Measurements from ENCODE around the gene PRG3. TPM values are rescaled to one million over a fixed set of nuclear protein-coding genes. Genes with fewer than 3 reads are reported as not detected.
A peak's percentile ranks its signal among the peaks of the same experiment; 100 is the strongest.

Gene PRG3
- total RNA-seq, 1 experiment from 2014 or later = not detected

- ChIA-PET POLR2A (no interaction called here), CTCF (no interaction called here)
- H3K27me3 ChIP-seq (ENCODE audit: control insufficient read depth, insufficient read depth, low read length) = no peaks in the 10 kb centered on the region; the same call in 1 of the 2 replicates
- H3K36me3 ChIP-seq (ENCODE audit: control insufficient read depth, insufficient read depth, low read length) = no peaks in the 10 kb centered on the region
- no peaks in the 10 kb centered on the region for H3K9me3 ChIP-seq (ENCODE audit: control insufficient read depth, insufficient read depth, low read depth, low read length)
- 0 out of 2 replicates have a peak, but pooled peaks have one; percentile 18 for ATAC-seq
- DNase-seq (ENCODE audit: low read depth, low spot score) = no peak
- TF ChIP-seq REST (IDR thresholded peaks at IDR 0.05; ENCODE audit: insufficient read depth in 1 of 2, low read depth in 2 of 2, low read length in 1 of 2) = no peak
- TF ChIP-seq TCF7L2 (IDR thresholded peaks at IDR 0.05; ENCODE audit: low read depth, low read length) = no peak
- no peak for TF ChIP-seq CTCF (IDR thresholded peaks at IDR 0.05)
- TF ChIP-seq POLR2AphosphoS5 (IDR thresholded peaks at IDR 0.05; ENCODE audit: low read depth, low read length) = no peak
- TF ChIP-seq SIN3A (IDR thresholded peaks at IDR 0.05; ENCODE audit: borderline replicate concordance, insufficient read depth, low read depth, low read length) = no peak
- in situ Hi-C loops (cut with HindIII; ENCODE audit: low pct_unique_long_range_greater_than_20kb, low sequenced_read_pairs) = no loop called here
- H3K27ac ChIP-seq (ENCODE audit: low read length) = no peak overlapping the region
- intact Hi-C loops (cut with micrococcal nuclease; ENCODE audit: unreplicated experiment) = no loop called here
- H3K4me3 ChIP-seq (ENCODE audit: low read depth in 2 of 2, low read length in 2 of 2) = no peak overlapping the region
- 0 out of 2 replicates have a peak, but pooled peaks cover 7% of the 10 kb centered on the region for H3K4me1 ChIP-seq (ENCODE audit: control insufficient read depth, insufficient read depth, low read length)
- no TSS peak for BruUV-seq (replicated peaks)
Observed at GRCh38 chr11:57358991-57359390, 22.0 kb downstream of the PRG3 start.

- CTCF ChIA-PET = no interaction called here
- DNase-seq (ENCODE audit: low read depth, low spot score) (no peak), ATAC-seq (no peak)
- TF ChIP-seq CTCF (IDR thresholded peaks at IDR 0.05) (no peak), TCF7L2 (IDR thresholded peaks at IDR 0.05; ENCODE audit: low read depth, low read length) (no peak), REST (IDR thresholded peaks at IDR 0.05; ENCODE audit: insufficient read depth in 1 of 2, low read depth in 2 of 2, low read length in 1 of 2) (no peak), POLR2AphosphoS5 (IDR thresholded peaks at IDR 0.05; ENCODE audit: low read depth, low read length) (no peak), SIN3A (IDR thresholded peaks at IDR 0.05; ENCODE audit: borderline replicate concordance, insufficient read depth, low read depth, low read length) (no peak)
- POLR2A ChIA-PET = no interaction called here
- in situ Hi-C loops (cut with HindIII; ENCODE audit: low pct_unique_long_range_greater_than_20kb, low sequenced_read_pairs) (no loop called here), intact Hi-C loops (cut with micrococcal nuclease; ENCODE audit: unreplicated experiment) (no loop called here)
- H3K4me1 ChIP-seq (ENCODE audit: control insufficient read depth, insufficient read depth, low read length) = 0 out of 2 replicates have a peak, but pooled peaks cover 7% of the 10 kb centered on the region
- no peaks in the 10 kb centered on the region for H3K27me3 ChIP-seq (ENCODE audit: control insufficient read depth, insufficient read depth, low read length)
- no peaks in the 10 kb centered on the region for H3K9me3 ChIP-seq (ENCODE audit: control insufficient read depth, insufficient read depth, low read depth, low read length)
- no peak overlapping the region for H3K4me3 ChIP-seq (ENCODE audit: low read depth in 2 of 2, low read length in 2 of 2)
- no peak overlapping the region for H3K27ac ChIP-seq (ENCODE audit: low read length)
- no peaks in the 10 kb centered on the region for H3K36me3 ChIP-seq (ENCODE audit: control insufficient read depth, insufficient read depth, low read length)
- no TSS peak for BruUV-seq (replicated peaks)
Observed at GRCh38 chr11:57358543-57358961, 22.4 kb downstream of the PRG3 start.

Data from Panc1 (cell line).